GM10847 (cell line): Measurements from ENCODE around the gene MS4A7.

Experiments
- POLR2A ChIP-seq: IDR thresholded peaks from 2 replicates; pipeline ENCODE4 v1.6.1; 2011; ENCODE audit not compliant: insufficient read length; ENCODE audit errors: extremely low read depth

The MS4A7 gene, protein sequence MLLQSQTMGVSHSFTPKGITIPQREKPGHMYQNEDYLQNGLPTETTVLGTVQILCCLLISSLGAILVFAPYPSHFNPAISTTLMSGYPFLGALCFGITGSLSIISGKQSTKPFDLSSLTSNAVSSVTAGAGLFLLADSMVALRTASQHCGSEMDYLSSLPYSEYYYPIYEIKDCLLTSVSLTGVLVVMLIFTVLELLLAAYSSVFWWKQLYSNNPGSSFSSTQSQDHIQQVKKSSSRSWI

DNA sequence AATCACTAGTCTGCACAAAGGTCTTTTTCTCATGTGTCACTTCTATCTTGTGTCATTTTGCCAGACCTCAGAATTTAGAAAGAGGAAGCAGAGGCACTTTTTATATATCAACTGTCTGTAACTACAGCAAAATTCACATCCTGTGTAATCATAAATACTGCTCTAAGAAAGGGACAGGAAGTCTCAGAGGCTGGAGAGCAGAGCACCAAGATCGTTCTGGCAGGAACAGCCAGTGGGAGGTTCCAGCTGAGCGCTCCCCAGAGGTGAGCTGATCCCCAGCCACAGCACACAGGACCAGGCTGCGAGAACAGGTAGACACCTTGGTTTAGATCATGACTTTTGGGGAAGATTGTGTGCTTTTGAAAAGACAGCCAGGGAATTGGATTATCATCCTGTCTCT is at the start of gene MS4A7:
MS4A7 (plus strand) TSS at position 179 of the 400 bp plus-strand sequence. CDS start 4,610 bp downstream, outside the sequence.
- no peak for TF ChIP-seq POLR2A

DNA sequence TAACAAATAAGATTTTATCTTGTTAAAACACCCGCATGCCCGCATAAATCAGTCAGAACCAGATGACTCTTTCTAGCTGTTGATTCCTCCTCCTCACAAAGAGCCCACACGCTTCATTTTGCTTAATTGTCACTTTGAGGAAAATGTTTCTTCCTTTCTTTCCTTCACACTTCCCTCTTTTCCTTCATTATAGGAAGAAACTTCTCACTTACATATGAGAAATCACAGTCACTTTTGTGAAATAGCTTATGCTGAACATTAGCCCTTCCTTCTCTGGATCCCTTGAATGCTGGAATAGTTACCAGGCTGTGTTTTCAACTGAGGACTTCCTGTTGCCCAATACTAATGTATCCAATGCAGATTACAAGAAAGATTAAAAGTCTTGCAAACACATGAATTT is 45.5 kb upstream of the MS4A7 start:
- no peak for TF ChIP-seq POLR2A

DNA sequence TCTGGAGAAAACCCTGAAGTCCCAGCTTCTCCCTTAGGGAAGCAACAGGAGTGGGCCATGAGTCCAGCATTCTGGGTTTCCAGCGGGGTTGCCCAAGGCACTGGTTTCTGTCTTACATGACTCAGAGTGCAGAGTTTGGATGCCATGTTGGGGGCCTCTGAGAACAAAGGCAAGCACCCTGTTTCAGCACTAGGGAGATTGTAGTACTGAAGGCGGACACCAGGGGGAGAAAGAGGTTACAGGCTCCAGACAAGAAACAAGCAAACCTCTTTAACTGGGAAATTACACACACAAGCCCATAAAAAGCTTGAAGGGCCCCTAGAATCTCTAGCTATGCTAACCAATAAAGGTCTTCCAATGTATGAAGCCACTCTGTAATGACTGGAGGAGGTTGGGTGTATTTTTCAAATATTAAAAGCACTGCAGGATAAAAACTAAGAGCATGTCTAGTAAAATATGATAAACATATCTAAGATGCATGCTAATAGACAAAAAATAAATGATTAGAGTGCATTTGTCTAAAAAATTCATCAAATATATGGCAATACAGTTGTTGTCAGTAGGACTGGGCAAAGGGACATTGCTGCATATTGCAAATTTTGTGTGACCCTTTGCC is 44.2 kb upstream of the MS4A7 start:
- no peak for TF ChIP-seq POLR2A

DNA sequence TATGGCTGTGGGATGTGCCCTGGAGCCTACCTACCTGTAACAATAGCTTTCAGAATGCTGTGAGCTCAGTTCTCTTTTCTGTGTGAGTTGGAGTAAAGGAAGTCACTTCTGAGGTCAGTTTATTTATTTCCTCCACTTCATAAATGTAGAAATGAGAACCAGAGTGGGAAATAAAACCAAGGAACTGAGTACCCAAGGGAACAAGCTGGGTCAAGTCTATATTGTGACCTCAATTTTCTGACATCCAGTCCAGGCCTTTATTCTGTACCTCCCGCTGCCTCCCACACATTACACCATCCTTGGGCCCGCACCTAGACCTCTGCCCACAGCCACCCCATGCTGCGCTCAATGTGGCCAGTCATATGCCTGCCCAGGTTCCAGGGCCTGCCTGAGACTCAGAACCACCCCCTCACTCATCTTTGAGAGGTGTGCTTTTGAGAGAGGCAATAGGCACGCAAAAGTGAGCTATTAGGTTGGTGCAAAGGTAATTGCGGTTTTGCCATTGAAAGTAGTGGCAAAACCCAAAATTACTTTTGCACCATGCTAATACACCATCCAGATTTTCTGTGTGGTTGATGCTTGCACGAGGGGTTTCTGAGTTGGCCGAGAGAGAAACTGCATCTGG is 41.5 kb upstream of the MS4A7 start:
- TF ChIP-seq POLR2A, result no peak

DNA sequence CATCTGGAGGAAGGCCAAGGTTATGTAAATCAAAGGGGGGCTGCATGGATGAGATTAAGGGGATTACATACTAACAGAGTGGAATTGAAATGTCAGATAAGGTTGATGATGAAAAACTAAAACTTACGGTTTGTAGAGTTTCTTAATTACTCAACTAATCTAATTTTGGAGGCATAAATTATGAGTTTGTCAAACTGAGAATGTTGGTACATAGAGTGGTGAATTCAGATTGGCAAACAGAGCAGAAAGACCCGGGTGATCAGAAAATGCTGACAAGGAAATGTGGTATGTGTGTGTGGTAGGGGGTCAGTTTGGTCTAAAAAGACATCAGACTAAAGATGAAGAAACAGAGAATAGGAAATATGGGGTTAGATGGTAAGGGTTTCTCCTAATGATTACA is 40.3 kb upstream of the MS4A7 start:
- TF ChIP-seq POLR2A, result no peak

DNA sequence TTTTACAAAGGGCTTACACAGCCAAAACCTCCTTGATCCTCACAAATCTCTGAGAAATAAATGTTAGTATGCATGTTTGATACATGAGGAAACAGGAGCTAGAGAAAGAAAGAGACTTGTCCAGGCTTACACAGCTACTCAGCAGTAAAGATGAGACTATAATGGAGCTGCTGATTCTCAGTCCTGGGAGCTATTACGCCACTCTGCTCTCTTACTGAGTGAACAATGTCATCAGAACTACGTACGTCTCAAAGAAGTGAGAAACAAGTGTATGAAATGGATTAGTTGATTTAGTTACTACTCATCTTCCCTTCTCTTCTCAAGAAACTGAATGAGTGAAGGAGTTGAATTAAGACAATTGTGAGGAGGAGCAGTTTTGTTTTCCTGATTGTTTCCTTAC is 39.0 kb upstream of the MS4A7 start:
- TF ChIP-seq POLR2A, result no peak

DNA sequence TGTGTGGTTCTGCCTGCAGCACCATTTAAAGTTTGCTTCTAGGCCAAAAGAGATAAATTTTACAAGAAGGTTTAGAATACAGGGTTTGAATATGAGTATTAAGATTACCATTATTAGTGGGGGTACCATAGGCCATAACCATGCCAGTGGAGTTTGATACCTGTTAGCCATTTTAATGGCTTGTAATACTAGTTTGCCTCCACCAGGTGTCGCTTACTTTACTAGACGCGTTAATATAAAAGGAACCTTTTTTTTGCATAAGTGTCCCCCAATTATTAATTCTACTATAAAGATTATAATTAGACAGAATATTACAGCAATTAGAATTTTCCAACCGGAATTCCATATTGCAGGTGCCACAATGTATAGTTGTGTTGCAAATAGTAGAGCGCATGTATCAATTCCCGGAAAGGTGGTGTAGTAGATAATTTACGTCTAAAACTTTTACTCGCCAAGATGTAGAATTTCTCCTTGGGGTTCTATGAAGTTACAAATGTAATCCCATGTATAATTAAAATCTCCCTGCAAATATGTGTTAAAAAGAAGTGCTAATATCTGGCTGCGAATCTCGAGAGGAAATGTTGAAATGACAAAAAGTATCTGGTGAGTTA is 35.1 kb upstream of the MS4A7 start:
- no peak for TF ChIP-seq POLR2A

DNA sequence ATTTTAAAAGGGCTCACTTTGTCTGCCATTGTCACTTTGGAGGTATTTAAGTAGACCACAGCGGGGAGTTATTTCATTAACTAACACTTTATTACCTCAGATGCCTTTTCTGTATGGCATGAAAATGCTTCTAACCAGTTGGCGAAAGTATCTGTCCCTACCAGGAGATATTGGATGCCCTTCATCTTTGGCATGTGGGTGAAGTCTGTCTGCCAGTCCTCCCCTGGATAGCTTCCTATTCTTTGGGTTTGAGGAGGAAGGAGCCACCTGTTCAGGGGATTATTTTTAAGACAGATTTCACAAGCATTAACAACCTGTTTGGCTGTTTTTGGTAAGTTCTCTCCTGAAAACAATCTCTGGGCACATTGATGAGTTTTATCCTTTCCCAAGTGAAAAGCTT is 34.2 kb upstream of the MS4A7 start:
- no peak for TF ChIP-seq POLR2A

DNA sequence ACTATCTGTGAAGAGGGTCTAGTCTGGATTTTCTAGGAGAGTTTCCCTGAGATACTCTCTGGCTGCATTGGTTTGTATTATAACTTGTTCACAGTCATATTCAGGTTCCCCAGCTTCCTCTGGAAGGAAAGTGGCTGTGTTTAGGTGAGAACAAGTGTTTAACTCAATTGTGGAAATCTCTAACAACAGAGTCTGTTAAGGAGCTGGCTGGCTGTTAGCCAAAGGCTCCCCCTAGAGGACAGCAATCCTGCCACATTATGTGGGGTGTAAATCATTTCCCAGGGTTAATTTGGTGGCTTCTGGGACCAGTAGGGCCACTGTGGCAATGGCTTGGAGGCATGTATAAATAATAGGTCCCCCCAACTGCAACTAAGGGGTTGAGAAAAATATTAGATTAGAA is 32.8 kb upstream of the MS4A7 start:
- no peak for TF ChIP-seq POLR2A

DNA sequence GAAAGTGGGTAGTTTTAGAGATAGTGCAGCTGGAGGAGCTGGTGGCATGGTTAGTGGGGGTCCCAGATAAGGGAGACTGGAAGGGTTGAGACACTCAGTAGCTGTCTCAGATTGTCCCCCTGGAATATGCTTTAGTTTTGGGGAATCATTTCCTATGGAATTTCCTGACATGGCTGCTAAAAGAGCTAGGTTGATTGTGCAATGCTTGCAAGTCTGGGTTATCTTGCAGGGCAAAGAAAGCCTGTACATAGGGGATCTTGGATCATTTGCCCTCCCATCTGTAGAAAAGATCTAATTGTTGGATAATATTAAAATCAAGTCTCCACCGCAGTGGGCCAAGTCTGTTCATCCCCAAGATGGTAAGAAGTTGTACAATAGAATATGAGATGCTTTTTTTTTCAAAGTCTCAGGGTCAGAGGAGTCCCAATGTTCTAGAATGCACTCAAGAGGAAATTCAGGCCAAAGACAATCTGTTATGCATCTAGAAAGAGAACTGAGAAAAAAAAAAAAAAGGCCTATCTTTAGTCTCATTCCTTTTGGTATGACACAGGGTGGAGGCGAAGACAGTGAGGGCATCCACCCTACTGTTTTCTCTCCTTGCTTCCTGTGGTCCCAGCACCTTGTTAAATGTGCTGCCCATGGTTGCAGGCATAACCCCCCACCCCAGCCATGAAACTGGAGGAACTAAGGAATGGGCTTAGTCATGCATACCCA is 31.1 kb upstream of the MS4A7 start:
- TF ChIP-seq POLR2A, result no peak

DNA sequence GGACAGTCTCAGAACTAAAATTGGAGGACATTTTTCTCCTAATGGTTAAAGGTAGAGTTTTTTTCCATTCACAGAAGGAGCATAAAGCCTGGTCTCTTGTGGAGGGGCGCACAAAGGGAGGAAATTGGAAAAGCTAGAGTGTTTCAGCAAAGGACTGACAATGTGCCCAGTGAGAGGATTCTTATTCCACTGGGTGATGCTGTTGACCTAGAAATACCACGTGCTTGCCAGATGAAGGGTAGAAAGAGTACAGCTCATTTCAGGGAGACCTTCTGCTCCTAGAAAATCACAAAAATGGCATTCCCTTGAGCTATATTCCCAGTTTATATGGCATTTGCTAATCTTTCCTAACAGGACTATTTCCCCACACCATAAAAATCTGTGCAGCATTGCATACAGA is 30.2 kb upstream of the MS4A7 start:
- no peak for TF ChIP-seq POLR2A

DNA sequence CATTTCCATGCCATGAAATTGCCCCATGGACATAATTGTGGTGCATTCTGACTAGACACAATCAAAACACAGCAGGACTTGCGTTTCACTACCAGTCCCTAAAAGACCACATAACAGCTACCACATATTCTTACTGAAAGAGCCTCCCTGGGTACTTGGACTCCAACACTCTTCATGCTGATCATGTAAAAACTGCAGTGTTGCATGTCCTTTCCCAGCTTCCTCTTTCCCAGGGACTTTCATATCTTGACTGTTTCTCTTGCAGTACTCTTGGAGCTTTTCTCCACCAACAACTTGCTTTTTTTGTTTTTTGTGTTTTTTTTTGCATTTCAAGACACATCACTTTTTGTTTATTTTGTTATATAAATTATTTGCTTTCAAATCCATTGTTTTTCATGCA is 28.3 kb upstream of the MS4A7 start:
- TF ChIP-seq POLR2A, result no peak

DNA sequence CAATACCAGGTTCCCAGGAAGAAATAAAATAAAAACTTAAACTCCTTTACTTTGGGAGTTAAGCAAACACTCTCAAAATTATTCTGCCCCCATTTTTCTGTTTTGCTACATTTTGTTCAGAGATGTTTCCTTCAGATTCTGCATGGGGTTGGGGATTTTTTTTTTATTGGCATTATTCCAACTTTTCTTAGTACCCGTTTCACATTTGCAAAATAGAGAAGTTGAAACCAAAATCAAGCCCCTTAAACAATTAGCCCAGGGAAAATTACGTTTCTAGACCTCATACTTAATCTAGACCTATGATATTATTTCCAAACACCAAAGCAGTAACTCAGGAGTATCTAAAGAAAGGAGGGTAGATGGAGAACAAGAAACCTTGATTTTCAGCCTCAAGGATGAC is 20.6 kb upstream of the MS4A7 start:
- no peak for TF ChIP-seq POLR2A

DNA sequence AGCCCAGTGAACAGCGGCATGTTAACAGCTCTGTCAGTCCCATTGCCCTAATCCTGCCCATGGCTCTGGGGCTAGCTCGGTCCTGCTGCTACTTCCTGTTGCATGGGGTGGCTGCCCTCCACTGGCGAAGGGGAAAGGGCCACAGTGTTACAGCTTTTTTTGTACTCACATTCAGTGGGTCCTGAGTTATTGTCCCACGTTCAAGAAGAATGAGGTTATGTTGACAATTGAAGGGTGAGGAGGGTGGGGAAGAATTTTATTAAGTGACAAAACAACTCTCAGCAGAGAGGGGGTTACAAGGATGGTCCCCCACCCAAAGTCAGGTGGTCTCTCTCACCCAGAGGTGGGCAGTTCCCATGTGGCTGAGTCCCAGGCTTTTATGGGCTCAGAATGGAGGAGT is 17.7 kb upstream of the MS4A7 start:
- no peak for TF ChIP-seq POLR2A

DNA sequence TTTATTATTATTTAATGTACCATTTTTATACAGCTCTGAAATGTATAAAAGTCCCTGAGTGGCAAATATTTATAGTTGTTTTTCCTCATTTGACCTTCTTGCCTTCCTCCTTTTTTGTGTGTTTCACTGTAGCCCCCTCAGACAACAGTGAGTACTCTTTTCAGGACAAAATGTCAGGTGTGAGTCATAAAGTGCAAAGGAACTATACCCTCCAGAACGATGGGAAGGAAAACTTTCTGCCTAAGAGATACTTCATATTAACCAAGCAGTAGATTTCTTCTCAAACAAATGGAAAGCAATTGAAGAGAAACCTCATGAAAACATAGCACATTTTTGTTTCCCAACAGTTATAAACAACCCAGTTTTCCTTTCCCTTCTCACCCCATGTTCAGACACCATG is 16.1 kb upstream of the MS4A7 start:
- no peak for TF ChIP-seq POLR2A
